ENCODE measurements around the gene VIPR2.
"Not testable (repeated sequence)": the region's sequence is repeated elsewhere in the genome, so short reads cannot be mapped to it uniquely, and the experiment has no call there.

VIPR2 gene

GRCh38 chr7:159144758-159145489 is at the start of gene VIPR2:
TSS of gene VIPR2 (minus strand) at chr7:159144867. CDS start at chr7:159144771, 96 bp downstream.
- no peak for DNase-seq

DNA sequence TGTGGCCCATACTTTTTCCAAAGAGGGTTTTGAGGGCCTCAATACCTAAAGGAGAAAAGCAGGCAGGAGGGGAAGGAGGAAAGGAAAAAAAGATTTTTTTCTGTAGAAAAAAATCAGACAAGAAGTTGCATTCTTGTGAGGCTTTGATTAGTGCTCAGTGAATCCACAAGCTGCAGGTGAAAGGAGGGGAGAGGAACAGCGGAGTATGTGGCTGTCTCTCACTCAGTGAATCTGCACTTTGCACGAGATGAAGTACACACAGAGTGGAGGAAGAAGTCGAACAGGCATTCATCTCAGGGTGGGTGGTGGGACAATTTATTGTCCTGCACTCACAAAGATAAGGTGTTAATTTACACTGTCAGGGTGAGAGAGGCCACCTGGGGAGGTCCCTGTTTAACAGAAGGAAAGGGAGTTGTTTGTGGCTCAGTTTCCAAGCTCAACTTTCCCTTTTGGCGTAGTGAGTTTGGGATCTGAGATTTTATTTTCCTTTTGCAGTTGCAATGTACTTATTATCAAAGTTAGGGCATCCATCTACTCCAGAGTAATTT is 49.0 kb upstream of the VIPR2 start:
- no peak for DNase-seq

DNA sequence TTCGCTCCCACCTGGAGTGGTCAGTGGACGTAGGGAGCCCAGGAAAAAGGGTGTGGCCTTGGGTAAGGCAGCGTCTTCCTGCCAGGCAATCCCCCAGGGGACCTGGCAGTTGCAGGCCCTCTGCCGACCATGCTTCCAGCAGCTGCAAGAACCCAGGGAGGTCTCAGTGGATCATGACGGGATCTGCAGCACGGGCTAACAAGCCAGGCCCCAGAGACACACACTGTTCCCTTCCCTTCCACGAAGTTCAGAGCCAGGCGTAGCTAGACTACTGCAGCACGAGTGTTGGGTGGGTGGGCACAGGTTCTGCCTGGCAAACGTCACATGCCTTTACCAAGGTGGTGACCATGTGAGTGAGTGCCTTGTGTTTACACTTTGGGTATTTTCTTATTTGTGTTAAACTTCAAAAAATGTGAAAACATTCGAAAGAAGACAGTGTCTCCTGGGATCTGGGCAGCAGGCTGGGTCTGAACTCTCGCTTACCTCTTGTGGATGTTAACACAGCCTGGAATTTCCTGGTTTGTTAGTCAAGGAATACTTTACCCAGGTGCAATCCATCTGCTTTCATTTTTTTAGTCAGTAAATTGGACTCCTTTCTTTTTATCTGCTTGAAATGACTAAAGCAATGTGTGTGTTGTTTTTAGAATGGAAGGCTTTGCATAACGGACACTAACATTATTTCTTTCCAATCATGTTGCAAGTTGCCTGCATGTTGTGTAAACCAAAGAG is 48.2 kb upstream of the VIPR2 start:
- no peak for DNase-seq

- DNase-seq, result no peak
Observed at GRCh38 chr7:159192013-159192412, 47.3 kb upstream of the VIPR2 start.

DNA sequence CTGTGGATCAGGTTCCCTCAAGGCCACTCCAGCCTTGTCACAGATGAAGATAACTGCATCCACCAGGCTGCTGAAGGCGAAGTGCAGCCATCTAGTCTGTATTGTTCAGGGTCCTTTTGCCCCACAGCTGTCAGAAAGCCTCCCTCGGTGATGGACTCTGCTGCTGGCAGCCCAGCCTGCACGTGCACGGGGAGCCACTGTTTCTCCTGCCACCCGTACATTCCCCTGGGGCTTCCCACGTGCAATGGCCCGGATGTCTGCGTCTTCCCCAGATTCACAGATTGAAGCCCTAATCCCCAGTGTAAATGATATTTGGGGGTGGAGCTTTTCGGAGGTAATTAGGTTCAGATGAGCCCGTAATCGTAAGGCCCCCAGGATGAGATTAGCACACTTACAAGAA is 46.6 kb upstream of the VIPR2 start:
- DNase-seq, result no peak

GRCh38 chr7:159188011-159188410 is 43.3 kb upstream of the VIPR2 start:
- DNase-seq, result no peak

DNA sequence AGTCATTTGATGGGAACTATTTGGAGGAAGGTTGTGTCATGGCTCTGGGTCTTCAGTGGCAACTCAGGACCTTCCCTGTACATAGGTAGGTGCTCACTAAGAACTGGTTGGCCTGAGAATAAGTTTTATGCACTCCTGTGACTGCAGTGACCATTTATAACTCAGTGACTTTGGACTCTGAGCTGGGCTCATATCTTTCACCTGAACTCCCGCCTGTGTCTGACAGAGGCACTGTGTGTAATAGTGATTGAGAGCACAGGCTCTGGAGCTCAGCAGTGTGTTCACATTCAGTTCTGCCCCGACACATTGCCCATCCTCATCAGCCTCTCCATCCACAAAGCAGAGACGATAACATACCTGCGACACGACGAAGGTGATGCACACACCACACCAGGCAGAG is 34.6 kb upstream of the VIPR2 start:
- no peak for DNase-seq

- DNase-seq, result no peak
Observed at GRCh38 chr7:159177284-159177953, 32.8 kb upstream of the VIPR2 start.

DNA sequence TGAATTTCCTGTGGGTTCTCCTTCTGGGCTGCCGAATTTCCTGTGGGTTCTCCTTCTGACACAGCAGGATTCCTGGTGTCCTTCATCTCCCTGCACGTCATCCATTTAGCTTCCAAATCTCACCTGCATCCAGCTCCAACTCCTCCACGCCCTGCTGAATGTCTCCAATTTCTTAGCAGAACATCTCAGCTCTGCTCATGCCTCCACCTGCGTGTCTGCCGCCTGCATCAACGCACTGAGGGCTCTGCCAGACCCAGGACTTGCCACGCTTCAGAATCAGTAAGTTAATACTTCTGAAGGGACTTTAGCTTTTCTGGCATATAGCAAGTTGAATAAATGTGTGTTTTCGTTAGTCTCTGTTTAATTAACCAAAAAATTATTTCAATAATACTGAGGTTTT is 31.1 kb upstream of the VIPR2 start:
- DNase-seq, result no peak

DNA sequence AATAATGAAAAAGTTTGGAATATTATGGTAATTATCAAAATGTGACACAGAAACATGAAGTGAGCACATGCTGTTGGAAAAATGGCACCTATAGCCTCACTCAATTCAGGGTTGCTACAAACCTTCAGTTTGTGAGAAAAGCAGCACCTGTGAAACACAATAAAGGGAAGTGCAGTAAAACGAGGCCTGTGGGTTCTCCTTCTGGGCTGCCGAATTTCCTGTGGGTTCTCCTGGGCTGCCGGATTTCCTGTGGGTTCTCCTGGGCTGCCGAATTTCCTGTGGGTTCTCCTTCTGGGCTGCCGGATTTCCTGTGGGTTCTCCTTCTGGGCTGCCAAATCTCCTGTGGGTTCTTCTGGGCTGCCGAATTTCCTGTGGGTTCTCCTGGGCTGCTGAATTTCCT is 30.4 kb upstream of the VIPR2 start:
- not testable (repeated sequence) for DNase-seq

GRCh38 chr7:159172400-159172799 is 27.7 kb upstream of the VIPR2 start:
- no peak for DNase-seq

DNA sequence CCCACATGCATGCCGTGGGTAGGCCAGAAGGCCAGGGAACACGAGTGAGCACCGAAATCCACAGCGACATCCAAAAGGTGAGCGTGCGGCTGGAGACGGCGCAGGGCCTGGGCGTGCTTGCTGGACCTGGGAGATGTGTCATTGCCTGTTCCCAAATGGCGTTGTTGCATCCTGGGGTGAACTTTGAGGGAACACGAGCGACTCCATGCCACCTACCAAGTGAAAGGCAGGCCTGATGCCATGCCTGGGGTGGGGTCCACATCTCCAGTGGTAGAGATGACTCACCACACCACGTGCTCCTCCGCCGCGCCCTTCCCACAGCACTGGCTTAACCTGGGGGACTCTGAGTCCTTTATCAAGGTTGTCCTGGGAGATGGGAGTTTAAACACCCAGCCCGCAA is 24.7 kb upstream of the VIPR2 start:
- no peak for DNase-seq

DNA sequence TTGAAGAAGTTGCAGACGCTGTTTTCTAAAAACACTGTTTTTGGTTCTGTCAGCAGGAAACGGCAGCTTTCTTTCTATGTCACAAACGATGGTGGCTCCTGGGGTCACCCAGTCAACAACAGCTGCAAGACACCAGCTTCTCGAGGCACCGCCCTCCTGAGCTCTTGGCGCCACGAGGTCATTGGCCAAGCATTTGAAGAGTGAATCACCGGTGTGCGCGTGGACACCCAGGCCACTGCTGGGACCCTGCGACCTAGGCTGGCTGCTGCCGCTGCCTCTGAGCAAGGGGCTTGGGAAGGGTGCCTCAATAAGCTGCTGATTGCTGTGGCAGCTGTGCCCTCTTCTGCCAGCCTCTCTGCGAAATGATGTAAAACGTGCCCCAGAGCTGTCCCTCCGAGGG is 22.5 kb upstream of the VIPR2 start:
- no peak for DNase-seq

GRCh38 chr7:159166530-159166929 is 21.9 kb upstream of the VIPR2 start:
- DNase-seq, result no peak

DNA sequence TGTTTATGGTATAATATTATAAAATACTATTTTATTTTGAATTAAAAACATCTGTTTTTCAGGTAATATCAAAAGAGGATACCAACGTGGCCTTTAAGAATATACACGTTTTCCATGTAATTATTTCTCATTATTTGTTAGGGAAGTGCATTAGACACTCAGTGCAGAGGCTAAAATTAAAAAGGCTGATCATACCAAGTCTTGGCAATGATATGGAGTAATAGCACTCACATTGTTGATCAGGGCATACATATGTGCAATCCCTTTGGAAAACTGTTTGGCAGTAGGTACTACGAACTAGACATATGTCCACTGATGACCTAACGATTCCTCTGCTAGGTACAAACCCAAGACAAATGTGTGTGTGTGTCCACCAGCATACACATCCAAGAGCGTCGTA is 20.7 kb upstream of the VIPR2 start:
- no peak for DNase-seq

DNA sequence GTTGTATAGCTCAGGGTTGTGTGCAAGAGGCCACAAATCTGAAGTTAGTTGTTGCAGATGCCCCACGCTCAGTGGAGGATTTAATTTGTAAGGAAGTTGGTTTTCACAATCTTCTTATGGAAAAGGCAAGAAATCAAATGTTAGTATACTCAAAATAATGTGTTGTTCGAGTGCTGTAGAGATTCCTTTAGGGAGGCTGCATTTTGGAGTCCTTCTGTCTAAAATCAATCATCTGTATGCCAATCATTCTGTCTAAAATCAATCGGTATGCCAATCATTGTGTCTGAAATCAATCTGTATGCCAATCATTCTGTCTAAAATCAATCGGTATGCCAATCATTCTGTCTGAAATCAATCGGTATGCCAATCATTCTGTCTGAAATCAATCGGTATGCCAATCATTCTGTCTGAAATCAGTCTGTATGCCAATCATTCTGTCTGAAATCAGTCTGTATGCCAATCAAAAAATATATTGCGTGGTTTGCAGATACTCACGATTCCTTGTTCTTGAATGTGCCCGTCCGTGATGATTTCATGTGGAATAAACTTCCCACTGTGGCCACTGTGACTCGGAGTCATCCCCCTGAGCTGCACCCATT is 19.1 kb upstream of the VIPR2 start:
- not testable (repeated sequence) for DNase-seq

DNA sequence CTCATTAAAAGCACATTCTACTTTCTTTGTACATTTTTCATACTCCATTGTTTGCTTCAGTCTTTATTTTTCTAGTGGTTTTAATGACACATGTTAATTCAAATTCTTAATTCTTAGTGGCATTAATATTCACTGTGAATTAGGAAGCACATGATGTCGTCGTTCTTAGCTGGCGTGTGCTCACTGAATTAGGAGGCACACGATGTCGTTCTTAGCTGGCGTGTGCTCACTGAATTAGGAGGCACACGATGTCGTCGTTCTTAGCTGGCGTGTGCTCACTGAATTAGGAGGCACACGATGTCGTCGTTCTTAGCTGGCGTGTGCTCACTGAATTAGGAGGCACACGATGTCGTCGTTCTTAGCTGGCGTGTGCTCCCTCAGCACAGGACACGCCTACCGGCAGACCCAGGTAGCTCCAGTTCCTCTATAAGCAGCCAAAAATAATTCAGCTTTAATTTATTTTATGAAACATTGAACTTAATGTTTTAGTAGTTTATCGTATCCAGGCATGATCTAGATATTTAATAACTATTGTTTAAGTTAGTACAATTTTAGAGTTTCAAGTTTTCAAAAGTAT is 17.5 kb upstream of the VIPR2 start:
- DNase-seq, result not testable (repeated sequence)

DNA sequence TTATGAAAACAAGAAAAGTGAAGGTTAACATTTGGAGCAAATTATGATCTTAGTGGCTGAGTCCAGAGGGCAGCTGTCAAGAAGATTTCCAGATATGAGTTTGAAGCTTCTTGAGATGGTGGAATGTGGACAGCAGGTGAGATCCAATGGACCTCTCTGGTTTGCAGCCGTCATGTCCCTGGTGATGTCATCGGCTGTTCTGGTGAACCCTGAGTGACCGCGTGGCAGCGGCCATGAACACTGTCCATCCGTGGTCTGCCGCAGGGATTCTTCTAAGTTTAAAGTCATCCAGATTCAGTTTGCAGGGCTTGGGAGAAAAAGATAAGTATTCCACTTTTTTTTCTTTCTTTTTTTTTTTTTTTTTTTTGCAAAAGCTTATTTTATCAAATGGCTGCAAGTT is 15.8 kb upstream of the VIPR2 start:
- no peak for DNase-seq

DNA sequence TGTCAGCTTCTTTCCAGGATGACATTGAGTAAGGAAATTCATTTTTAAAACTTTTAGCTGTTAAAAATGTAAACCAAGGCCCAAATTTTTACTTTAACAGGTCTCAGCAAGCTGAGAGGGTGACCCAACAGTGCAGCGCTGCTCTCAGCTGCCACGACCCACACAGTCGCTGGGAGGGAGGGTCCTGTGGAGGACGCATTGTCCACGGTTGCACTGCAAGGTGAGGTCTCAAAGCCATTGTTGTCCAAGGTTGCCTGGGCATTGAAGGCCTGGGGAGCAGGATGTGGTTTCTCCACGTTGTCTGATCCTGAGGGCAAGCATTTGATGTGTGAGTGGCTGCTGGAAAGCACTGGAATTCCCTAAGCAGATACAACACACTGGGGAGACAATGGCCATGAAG is 15.1 kb upstream of the VIPR2 start:
- no peak for DNase-seq

GRCh38 chr7:159158888-159159405 is 14.3 kb upstream of the VIPR2 start:
- no peak for DNase-seq

DNA sequence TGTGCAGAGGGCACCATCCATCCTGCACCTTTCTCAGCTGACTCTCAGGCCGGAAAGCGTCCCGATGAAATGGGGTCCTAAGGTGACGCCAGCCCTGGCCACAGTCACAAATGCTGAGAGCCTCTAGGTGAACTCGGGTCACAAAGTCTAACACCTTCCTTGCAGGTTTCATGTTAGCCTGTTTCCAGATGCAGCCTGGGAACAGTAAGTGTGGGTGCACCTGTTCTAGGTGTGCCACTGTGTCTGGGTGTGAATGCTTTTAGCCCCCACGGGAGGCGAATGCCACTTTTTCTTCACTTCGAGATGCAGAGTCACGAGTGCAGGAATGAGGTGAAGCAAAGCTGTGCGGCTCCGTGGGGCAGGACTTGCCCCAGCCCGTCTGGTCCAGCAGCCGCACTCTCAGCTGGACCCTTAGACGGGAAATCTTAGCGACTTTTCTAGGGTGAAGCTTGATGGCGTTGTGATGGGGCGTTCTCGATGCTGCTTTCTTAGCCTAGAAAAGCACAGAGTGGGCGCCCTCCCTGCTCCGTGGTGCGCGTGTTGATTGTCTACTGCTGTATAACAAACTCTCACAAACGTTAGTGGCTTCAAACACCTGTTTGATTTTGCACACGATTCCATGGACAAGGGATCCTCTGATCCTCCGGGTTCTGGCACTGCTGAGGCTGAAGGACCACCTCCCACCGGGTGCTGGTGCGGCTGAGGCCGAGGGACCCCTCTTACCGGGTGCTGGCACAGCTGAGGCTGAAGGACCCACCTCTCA is 13.6 kb upstream of the VIPR2 start:
- no peak for DNase-seq

- no peak for DNase-seq
Observed at GRCh38 chr7:159157714-159158113, 13.0 kb upstream of the VIPR2 start.

All from NCI-H1048 (cell line).